Karpas-422 (cell line): ENCODE measurements around the gene TMEM266. TPM values are rescaled to one million over a fixed set of nuclear protein-coding genes. Genes with fewer than 3 reads are reported as not detected.
"Not testable (repeated sequence)": the region's sequence is repeated elsewhere in the genome, so short reads cannot be mapped to it uniquely, and the experiment has no call there.

Experiments
- DNase-seq: peaks from one replicate; pipeline ENCODE4 v3.0.0-alpha.2; 2015
- H2AFZ ChIP-seq: fragments of 200-600 bp; sonication (generic); 2 replicates; pipeline ENCODE4 v1.6.1; 2014; ENCODE audit warnings: antibody characterized with exemption, low read length, mixed read lengths
- H3K27ac ChIP-seq: fragments of 200-600 bp; sonication (generic); 2 replicates; pipeline ENCODE4 v1.5.1; 2014; ENCODE audit warnings: mild to moderate bottlenecking, low read length, moderate library complexity
- H3K27me3 ChIP-seq: fragments of 200-600 bp; sonication (generic); 2 replicates; pipeline ENCODE4 v1.6.1; 2014; ENCODE audit warnings: low read length, mixed read lengths
- H3K36me3 ChIP-seq: fragments of 200-600 bp; sonication (generic); 2 replicates; pipeline ENCODE4 v1.6.1; 2014; ENCODE audit warnings: low read length, mixed read lengths; ENCODE audit not compliant: insufficient read depth
- H3K4me1 ChIP-seq: fragments of 200-600 bp; sonication (generic); 2 replicates; pipeline ENCODE4 v1.6.1; 2014; ENCODE audit warnings: mild to moderate bottlenecking, low read length, mixed read lengths
- H3K4me2 ChIP-seq: fragments of 200-600 bp; sonication (generic); 2 replicates; pipeline ENCODE4 v1.6.1; 2014; ENCODE audit warnings: low read length, low read depth, mild to moderate bottlenecking; ENCODE audit not compliant: poor library complexity, severe bottlenecking
- H3K4me3 ChIP-seq: fragments of 200-600 bp; sonication (generic); 2 replicates; pipeline ENCODE4 v1.5.1; 2014; ENCODE audit warnings: mild to moderate bottlenecking, antibody characterized with exemption, low read length, mixed read lengths
- H3K79me2 ChIP-seq: fragments of 200-600 bp; sonication (generic); 2 replicates; pipeline ENCODE4 v1.6.1; 2014; ENCODE audit warnings: mild to moderate bottlenecking, low read length, mixed read lengths
- H3K9ac ChIP-seq: fragments of 200-600 bp; sonication (generic); 2 replicates; pipeline ENCODE4 v1.6.0; 2014; ENCODE audit warnings: low read length
- H3K9me2 ChIP-seq: fragments of 200-600 bp; sonication (generic), shearing (Covaris generic); replicated peaks from 2 replicates; pipeline ENCODE4 v1.6.0; 2014; ENCODE audit warnings: mild to moderate bottlenecking, low read length, moderate library complexity; ENCODE audit not compliant: insufficient read depth
- H3K9me3 ChIP-seq: fragments of 300-700, 200-600 bp; sonication (generic); 2 replicates; pipeline ENCODE4 v1.6.1; 2014; ENCODE audit warnings: low read length, mixed read lengths
- H4K20me1 ChIP-seq: fragments of 200-600 bp; sonication (generic); 2 replicates; pipeline ENCODE4 v1.6.1; 2014; ENCODE audit warnings: mild to moderate bottlenecking, antibody characterized with exemption, low read length, low read depth; ENCODE audit not compliant: insufficient read depth
- total RNA-seq: library from RNA; depleted of rRNA; stranded (reverse); fragments of >200 nt; shearing (Covaris generic); gene quantifications from 2 replicates; pipeline ENCODE4 v1.2.3, GENCODE V29; 2014; ENCODE audit warnings: low replicate concordance; rRNA removed

Gene TMEM266, protein sequence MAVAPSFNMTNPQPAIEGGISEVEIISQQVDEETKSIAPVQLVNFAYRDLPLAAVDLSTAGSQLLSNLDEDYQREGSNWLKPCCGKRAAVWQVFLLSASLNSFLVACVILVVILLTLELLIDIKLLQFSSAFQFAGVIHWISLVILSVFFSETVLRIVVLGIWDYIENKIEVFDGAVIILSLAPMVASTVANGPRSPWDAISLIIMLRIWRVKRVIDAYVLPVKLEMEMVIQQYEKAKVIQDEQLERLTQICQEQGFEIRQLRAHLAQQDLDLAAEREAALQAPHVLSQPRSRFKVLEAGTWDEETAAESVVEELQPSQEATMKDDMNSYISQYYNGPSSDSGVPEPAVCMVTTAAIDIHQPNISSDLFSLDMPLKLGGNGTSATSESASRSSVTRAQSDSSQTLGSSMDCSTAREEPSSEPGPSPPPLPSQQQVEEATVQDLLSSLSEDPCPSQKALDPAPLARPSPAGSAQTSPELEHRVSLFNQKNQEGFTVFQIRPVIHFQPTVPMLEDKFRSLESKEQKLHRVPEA
- not detected in 2 replicates for total RNA-seq

DNA sequence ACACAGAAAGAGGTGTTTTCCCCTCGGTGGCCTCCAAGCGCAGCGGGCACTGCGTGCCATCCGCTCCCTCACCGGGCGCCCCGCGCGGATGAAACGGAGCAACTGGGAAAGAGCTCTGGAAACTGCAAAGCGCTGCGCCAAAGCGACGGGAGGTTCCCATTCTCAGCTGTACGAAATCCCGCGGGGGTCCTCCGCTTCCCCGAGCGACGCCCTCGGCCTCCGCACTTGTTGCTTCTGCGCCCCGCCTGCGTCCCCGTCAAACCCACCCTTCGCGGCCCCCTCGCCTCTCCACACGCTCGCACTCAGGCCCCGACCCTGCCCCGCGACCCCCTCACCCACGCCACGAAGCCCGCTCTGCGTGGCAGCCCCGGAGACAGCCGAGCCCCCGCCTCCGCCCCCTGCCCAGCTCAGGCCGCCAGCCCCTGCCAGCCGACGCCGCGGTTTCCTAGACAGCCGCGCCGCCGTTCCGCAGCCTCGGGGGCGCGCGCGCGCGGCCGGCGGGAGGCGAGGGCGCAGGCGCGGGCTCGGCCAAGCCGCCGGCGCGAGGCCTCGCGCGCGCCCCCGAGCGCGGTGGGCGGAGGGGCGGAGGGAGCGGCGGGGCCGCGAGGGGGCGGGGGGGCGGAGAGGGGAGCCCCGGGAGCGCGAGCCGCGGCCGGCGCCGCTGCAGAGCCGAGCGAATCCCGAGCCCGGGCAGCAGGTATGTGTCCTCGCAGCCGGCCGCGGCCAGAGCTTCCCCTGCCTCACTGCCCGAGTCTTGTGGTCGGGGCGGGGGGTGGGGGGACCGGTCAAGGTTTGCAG lies at the start of gene TMEM266:
Gene TMEM266, plus strand, starts transcription at position 666 of the 798 bp plus-strand sequence. CDS start 74,279 bp downstream, outside the sequence.
- no peak within 1 kb of the TSS for H3K4me2 ChIP-seq
- no peaks in the 10 kb centered on the region for H3K36me3 ChIP-seq
- no peak within 1 kb of the TSS for H3K27ac ChIP-seq
- no peak within 1 kb of the TSS for H2AFZ ChIP-seq
- H4K20me1 ChIP-seq, result no peaks in the 10 kb centered on the region
- H3K4me1 ChIP-seq, result peaks cover 10% of the 10 kb centered on the region
- H3K27me3 ChIP-seq, result no peaks in the 10 kb centered on the region
- H3K79me2 ChIP-seq, result no peaks in the 10 kb centered on the region
- no peak for DNase-seq
- H3K9me2 ChIP-seq, result no peaks in the 10 kb centered on the region
- H3K9me3 ChIP-seq, result no peaks in the 10 kb centered on the region
- no peak within 1 kb of the TSS for H3K9ac ChIP-seq
- no peak within 1 kb of the TSS for H3K4me3 ChIP-seq

DNA sequence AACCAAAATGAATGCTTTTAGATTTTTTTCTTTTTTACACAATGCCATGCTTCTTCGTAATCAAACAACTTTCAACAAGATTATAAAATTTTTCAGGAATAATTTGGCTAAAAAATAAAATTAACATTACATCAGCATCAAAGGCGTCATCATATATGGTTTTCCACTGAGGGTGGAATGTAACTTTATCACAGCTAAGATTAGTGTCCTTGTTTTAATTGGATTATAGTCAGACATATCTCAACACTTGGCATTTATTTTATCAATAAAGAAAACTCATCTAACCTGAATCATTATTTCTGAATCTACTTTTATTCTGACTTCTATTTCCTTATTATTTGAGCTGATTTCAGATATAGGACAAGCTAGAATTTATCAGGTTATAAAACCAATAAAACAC lies 49.2 kb upstream of the TMEM266 start:
- Histone ChIP-seq H3K27ac (no peak overlapping the region), H3K4me3 (no peak overlapping the region), H3K4me2 (no peak overlapping the region), H3K9me3 (no peaks in the 10 kb centered on the region), H3K9ac (no peak overlapping the region), H4K20me1 (no peaks in the 10 kb centered on the region), H3K79me2 (no peaks in the 10 kb centered on the region), H3K4me1 (no peaks in the 10 kb centered on the region), H3K27me3 (no peaks in the 10 kb centered on the region), H2AFZ (no peak overlapping the region), H3K9me2 (no peaks in the 10 kb centered on the region), H3K36me3 (no peaks in the 10 kb centered on the region)
- no peak for DNase-seq

GRCh38 chr15:76011627-76012551 lies 47.9 kb upstream of the TMEM266 start, which contains the start of gene NRG4:
Gene NRG4 (minus strand): TSS chr15:76012424. CDS start chr15:76011230, 1,194 bp downstream.
- Histone ChIP-seq H3K27ac (no peak within 1 kb of the TSS), H3K79me2 (no peaks in the 10 kb centered on the region), H2AFZ (no peak within 1 kb of the TSS), H3K4me1 (no peaks in the 10 kb centered on the region), H3K9ac (no peak within 1 kb of the TSS), H3K4me2 (no peak within 1 kb of the TSS), H3K9me3 (no peaks in the 10 kb centered on the region), H3K4me3 (no peak within 1 kb of the TSS), H3K9me2 (no peaks in the 10 kb centered on the region), H3K27me3 (no peaks in the 10 kb centered on the region), H3K36me3 (no peaks in the 10 kb centered on the region), H4K20me1 (no peaks in the 10 kb centered on the region)
- DNase-seq, result no peak

- not testable (repeated sequence) for H3K4me3 ChIP-seq, H3K9me2 ChIP-seq, H3K27me3 ChIP-seq, DNase-seq, H4K20me1 ChIP-seq, H3K36me3 ChIP-seq, H3K9me3 ChIP-seq, H3K4me2 ChIP-seq, H2AFZ ChIP-seq, H3K27ac ChIP-seq, H3K79me2 ChIP-seq, H3K4me1 ChIP-seq, H3K9ac ChIP-seq
Measured at GRCh38 chr15:76013470-76013869, 46.3 kb upstream of the TMEM266 start.

DNA sequence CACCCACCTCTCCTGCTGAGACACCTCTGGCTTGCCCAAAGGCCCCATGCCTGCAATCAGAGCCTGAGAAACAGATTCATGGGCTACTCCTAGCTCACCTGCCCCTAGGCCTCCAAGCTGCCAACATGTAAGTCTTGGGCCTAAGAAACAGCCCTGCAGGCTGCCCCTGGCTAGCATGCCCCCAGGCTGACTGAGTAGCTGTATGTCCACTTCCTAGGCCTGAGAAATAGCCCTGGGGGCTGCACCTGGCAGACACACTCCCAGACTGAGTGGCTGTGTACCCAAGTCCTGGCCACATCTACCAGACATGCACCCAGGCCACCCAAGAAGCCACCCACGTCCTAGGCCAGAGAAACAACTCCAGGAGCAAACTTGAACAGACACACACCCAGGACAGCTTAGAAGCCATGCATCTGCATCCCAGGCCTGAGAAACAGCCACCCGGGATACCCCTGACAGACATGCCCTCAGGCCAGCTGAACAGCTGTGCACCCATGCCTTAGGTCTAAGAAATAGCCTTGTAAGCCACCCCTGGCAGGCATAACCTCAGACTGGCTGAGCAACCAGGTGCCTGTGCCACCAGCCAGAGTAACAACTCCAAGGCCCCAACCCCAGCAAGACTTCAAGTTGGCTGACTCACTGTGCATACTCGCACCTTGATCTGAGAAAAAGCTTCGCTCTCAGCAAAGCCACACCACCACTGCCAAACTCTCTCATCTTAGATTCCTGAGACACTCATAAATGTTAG lies 35.6 kb upstream of the TMEM266 start:
- Histone ChIP-seq H3K79me2 (no peaks in the 10 kb centered on the region), H3K9me3 (peaks cover 5% of the 10 kb centered on the region; the same call in 1 of the 2 replicates), H3K4me1 (no peaks in the 10 kb centered on the region), H3K27ac (no peak overlapping the region), H3K27me3 (no peaks in the 10 kb centered on the region), H3K9me2 (no peaks in the 10 kb centered on the region), H3K9ac (no peak overlapping the region), H3K36me3 (no peaks in the 10 kb centered on the region), H3K4me3 (no peak overlapping the region), H4K20me1 (no peaks in the 10 kb centered on the region), H2AFZ (no peak overlapping the region), H3K4me2 (no peak overlapping the region)
- no peak for DNase-seq

DNA sequence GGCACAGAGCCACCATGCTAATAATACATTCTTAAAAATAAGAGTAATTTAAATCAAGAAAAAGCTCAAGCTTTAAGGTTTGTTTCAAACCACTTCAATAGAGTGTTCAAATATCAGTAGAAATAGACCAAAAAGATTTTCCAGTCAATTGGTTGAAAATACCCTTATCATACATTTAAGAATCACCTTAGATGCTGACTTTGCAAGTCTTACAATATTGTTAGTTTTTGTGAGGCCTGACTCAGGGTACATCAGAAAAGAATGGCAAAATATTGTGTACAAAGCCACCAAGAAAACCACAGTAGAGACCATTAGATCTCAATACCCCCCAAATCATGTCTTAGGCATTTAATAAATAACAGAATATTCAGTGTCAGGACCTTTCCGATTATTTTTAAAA lies 27.7 kb upstream of the TMEM266 start:
- no peaks in the 10 kb centered on the region for H3K9me3 ChIP-seq
- no peak overlapping the region for H3K4me2 ChIP-seq
- H3K36me3 ChIP-seq, result no peaks in the 10 kb centered on the region
- no peaks in the 10 kb centered on the region for H3K27me3 ChIP-seq
- H3K9ac ChIP-seq, result no peak overlapping the region
- H2AFZ ChIP-seq, result no peak overlapping the region
- no peaks in the 10 kb centered on the region for H3K4me1 ChIP-seq
- no peak overlapping the region for H3K27ac ChIP-seq
- H4K20me1 ChIP-seq, result no peaks in the 10 kb centered on the region
- no peaks in the 10 kb centered on the region for H3K79me2 ChIP-seq
- H3K9me2 ChIP-seq, result no peaks in the 10 kb centered on the region
- no peak for DNase-seq
- H3K4me3 ChIP-seq, result no peak overlapping the region

GRCh38 chr15:76033438-76033837 lies 26.3 kb upstream of the TMEM266 start:
- Histone ChIP-seq H4K20me1 (no peaks in the 10 kb centered on the region), H3K4me2 (no peak overlapping the region), H3K27ac (no peak overlapping the region), H2AFZ (no peak overlapping the region), H3K36me3 (no peaks in the 10 kb centered on the region), H3K4me3 (no peak overlapping the region), H3K27me3 (no peaks in the 10 kb centered on the region), H3K79me2 (no peaks in the 10 kb centered on the region), H3K4me1 (no peaks in the 10 kb centered on the region), H3K9ac (no peak overlapping the region), H3K9me3 (no peaks in the 10 kb centered on the region), H3K9me2 (no peaks in the 10 kb centered on the region)
- DNase-seq, result no peak
